Transverse colon (tissue), 3 donors: Measurements from ENCODE around the gene ACER3.

Experiments
- CTCF ChIP-seq, 5 experiments: fragments of 200-600 bp in 3 of 5; fragments of 450-650 bp in 2 of 5; sonication (generic) in 3 of 5; IDR thresholded peaks; 1 replicate in 2 of 5; 2 replicates in 3 of 5; pipeline ENCODE4 v1.5.1; 2016 to 2017; ENCODE audit warnings: antibody characterized with exemption in 5 of 5, inconsistent platforms in 3 of 5, mild to moderate bottlenecking in 2 of 5, moderate library complexity in 1 of 5
- POLR2A ChIP-seq: fragments of 450-650 bp; IDR thresholded peaks from one replicate; pipeline ENCODE4 v1.6.1; 2016; ENCODE audit warnings: antibody characterized with exemption, mild to moderate bottlenecking, moderate library complexity

DNA sequence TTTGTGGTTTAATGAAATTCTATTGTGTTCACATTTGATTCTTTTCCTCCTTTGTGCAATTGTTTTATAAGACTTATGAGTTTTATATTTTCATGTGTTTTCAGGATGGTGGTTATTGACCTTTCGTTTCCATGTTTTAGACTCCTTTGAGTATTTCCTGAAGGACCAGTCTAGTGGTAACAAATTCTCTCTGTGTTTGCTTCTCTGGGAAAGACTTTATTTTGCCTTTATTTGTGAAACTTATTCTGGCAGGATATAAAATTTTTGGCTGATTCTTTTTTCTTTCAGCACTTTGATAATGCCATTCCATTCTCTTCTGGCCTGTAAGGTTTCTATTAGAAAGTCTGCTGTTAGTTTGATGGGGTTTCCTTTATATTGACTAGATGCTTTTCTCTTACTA is 83.5 kb downstream of the ACER3 start:
- TF ChIP-seq CTCF (IDR thresholded peaks at IDR 0.05) (no peak), POLR2A (no peak)
